NCI-H345 treated with DMSO at 0.1 percent for 48 hours (cell line): ENCODE data around the gene PTPRD.

Source experiments
- DNase-seq: peaks from one replicate; lab custom pipeline; 2025; ENCODE audit not compliant: unreplicated experiment; lab: John Stamatoyannopoulos, UW

PTPRD gene

DNA sequence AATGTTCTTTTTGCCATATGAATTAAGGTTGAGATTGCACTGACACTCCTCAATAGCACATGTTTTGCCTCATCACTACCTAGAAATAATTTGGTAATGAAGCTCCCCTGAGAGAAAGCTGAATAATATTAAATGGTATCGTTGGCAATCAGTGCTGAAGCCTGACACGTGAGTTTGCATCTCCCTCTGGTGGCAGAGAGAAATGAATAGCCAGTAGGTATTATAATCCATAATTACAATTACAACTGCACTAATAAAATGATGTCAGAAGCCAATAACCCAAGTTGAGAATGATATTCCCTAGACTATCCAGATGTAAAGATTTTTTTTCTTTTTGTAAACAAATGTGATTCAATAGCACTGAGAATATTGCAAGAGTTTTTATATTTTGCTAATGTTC is 700.3 kb downstream of the PTPRD start:
- no peak for DNase-seq

GRCh38 chr9:9905736-9906135 is 707.1 kb downstream of the PTPRD start:
- DNase-seq: no peak

GRCh38 chr9:9904041-9904440 is 708.8 kb downstream of the PTPRD start:
- DNase-seq: no peak

GRCh38 chr9:9901624-9902023 is 711.2 kb downstream of the PTPRD start:
- no peak for DNase-seq

GRCh38 chr9:9893837-9894236 is 719.0 kb downstream of the PTPRD start:
- no peak for DNase-seq

- no peak for DNase-seq
Observed at GRCh38 chr9:9892217-9892616, 720.6 kb downstream of the PTPRD start.

GRCh38 chr9:9881692-9882091 is 731.1 kb downstream of the PTPRD start:
- no peak for DNase-seq

GRCh38 chr9:9874270-9874669 is 738.5 kb downstream of the PTPRD start:
- no peak for DNase-seq

- DNase-seq: no peak
Observed at GRCh38 chr9:9862235-9862810, 750.5 kb downstream of the PTPRD start.

DNA sequence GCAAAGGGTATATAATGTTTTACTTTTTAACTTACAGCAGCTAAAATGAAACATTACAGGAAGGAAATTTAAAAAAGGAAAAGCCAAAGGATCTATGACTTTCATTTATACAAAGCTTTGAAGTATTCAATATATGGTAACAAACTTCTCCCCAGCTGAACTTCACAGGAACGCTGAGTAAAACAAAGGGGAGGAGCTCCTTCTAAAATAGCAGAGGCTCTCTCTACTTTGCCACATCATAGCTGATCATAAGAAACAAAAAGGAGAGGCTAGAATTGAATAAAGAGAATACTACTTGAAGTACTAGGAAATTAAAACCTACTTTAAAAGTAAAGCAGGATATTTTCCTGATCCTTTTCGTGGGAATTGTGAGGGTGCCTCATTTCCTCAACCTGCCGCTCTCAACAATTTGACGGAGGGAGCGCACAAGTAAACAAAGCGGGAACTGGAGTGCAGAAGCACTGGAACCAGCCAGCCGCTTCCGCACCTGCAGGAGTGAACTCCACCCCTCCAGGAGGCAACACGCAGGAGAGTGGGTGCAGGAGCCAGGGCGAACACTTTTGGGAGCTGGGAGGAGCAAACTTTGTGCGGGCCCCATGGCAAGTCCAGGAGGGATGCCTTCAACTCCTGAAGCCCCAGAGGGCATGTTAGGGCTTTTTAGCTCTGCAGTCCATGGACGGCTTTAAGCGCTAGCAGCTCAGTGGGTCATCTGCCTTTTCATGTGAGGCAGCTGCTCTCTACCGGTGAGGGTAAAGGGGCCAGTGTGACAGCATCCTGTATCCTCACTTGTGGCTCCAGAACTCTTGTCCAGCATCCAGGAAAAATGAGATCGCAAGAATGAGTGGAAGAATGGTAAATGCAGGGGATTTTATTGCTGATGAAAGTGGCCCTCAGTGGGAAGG is 757.4 kb downstream of the PTPRD start:
- peak; percentile 56 for DNase-seq

DNA sequence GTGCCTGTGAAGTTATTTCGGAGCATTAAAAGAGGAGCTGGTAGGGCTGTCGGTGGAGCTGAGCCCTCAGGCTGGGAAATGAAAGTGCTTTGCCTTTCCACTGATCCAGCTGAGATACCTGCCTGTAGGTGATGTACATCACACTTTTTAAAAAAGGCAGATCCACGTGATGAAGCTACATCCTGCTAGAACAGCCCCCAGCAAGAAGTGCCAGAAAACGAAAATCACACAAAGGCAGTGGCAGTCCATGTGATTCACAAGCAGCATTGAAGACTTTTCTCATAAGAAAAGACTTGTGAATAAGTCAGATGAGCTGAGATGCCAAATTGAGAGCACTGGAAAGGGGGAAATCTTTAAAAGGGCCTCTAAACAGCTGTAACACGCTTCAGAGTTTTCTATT is 765.1 kb downstream of the PTPRD start:
- no peak for DNase-seq

DNA sequence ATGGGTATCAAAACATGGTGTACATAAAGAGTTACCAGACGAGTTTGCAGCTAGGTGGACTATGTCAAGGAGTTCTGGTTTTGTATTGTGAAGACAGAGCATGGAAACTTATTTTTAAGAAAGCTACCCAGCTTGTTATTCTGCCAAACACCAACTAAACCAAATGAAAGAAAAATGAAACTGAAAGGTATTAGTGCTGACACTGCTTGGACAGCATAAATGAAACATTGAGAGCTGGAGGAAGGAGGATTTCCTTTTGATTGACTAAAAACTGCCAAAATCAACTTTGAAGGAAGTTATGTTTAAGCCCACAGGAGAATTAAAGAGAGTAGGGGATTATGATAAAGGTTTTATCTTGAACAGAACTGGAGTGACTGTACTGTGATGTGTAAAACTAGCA is 766.2 kb downstream of the PTPRD start:
- no peak for DNase-seq

DNA sequence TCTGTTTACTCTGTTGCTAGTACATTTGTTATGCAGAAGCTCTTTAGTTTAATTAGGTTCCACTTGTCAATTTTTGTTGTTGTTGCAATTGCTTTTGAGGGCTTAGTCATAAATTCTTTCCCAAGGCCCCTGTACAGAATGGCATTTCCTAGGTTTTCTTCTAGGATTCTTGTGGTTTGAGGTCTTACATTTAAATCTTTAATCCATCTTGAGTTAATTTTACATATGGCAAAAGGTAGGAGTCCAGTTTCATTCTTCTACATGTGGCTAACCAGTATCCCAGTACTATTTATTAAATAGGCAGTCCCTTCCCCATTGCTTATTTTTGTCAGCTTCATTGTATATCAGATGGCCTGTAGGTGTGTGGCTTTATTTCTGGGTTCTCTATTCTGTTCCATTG is 792.4 kb downstream of the PTPRD start:
- DNase-seq: no peak

- DNase-seq: no peak
Observed at GRCh38 chr9:9819886-9820285, 792.9 kb downstream of the PTPRD start.

DNA sequence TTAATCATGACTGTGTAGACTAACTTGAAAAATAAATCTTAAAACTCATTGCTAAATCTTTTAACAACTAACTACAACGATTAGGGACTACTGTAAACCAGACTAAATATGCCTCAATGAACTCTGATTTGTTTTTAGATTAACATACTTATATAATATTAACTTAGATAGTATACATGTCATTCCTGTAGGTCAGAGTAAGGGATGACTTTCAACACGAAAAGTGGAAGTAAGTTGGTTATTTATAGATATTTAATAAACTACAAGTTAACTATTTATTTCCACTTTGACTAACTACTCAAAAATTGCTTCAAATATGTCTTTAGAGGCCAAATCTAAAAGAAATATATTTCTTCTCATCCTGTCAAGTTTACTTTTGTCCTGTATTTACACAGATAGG is 795.6 kb downstream of the PTPRD start:
- no peak for DNase-seq

- DNase-seq: no peak
Observed at GRCh38 chr9:9804109-9804508, 808.7 kb downstream of the PTPRD start.

- no peak for DNase-seq
Observed at GRCh38 chr9:9799287-9799686, 813.5 kb downstream of the PTPRD start.

- DNase-seq: no peak
Observed at GRCh38 chr9:9792144-9792857, 820.5 kb downstream of the PTPRD start.

DNA sequence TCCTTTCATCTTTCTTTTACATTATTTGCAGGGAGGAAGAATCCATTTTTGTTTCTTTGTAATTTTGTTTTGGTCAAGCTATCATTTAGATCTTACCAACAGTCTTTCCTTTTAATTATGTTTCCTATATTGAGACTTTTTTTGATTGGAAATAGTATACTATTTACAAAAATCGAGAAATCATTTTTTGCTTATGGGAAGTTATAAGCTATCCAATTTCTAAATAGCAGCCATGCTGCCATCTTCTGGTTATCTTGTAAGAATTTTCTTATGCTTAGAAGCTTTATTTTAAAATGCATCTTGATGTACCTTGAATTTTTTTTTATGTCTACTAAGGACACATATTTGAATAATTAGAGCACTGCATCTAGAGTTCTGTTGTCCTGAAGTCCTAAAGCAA is 821.2 kb downstream of the PTPRD start:
- DNase-seq: no peak

DNA sequence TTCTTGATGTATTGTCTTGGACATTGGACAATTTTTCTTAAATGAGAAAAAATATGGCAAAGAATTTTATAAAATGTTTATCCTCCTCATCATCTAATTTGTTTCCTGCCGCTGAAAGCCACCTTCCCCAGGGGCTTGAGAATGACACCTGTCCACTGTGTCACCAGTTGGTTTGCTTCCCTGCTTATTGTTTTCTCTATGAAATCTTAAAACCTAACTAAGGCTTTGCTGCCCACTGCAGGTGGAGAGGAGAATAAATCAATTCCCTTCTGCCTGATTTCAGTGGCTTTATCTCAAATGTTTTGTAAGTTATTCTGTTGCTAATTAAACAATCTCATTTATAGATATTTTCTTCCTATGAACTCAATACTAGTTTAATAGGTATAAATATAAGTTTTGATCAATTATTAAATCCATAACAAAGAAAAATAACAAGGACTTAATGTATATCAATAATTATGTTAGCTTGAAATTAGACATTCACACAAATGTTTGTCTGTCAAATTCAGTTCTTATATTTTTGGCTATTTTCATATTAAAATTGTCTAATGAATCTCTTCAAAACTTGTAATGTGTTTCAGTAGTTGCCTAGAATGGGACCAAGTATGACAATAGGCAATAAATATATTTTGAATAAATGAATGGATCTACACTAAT is 822.5 kb downstream of the PTPRD start:
- peak; percentile 46 for DNase-seq

DNA sequence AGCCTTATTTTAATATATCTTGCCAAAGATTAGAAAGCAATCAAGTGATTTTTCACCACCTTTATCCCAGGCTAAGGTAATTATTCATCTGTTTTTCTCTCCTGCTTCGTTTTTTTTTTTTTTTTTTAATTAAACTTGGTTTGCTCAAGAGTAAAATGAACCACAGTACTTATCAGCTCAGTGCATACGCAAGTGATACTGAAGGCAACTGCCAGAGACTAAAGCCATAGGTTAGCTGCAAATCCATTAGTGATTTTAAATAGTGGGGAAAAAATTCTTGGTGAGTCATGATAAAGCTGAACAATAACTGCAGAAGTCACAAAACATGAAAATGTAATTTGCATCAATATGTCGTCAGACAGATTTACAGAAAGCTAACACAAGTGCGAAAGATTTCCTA is 829.1 kb downstream of the PTPRD start:
- no peak for DNase-seq

DNA sequence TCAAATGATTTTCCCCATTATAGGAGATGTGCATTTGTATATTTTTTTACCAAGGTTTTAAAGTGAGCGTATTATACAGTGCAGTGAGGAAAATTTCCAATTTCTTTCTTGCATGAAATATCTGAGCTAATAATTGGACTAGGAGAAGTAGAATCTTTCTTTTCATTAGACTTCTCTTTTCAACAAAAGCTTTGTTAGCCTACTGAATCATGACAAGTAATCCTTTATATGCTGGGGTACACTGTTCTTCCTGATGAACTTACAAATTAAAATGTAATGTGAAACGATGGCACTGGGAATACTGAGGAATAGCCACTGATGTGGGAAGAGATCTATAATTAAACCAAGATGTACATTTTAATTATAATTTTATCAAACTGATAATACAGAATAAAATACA is 829.6 kb downstream of the PTPRD start:
- DNase-seq: no peak
